ENCODE measurements around the gene PARP4.

GRCh38 chr13:24386816-24387708 is 125.5 kb downstream of the PARP4 start:
- no peak for TF ChIP-seq CTCF (IDR thresholded peaks at IDR 0.05; ENCODE audit: insufficient read depth, low read length, poor library complexity, severe bottlenecking)
- TF ChIP-seq EZH2phosphoT487 (conservative IDR thresholded peaks at IDR 0.05; ENCODE audit: low read length) = no peak
